ENCODE measurements around the gene RRAS.

DNA sequence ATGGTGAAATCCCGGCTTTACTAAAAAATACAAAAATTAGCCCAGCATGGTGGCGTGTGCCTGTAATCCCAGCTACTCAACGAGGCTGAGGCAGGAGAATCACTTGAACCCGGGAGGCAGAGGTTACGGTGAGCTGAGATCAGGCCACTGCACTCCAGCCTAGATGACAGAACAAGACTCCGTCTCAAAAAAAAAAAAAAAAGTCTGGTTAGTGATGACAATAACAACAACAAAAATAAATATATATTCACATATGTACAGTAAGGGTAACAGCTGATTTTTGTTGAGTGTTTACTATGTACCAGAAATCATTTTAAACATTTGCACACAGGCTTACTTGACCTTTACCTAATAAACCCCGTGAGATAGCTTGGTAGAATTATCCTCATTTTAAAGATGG lies 23.0 kb downstream of the RRAS start:
- no peak for TF ChIP-seq POLR2A (IDR thresholded peaks at IDR 0.05; ENCODE audit: low read length)
- no peak for TF ChIP-seq GATA1 (IDR thresholded peaks at IDR 0.05; ENCODE audit: low read depth, low read length)
